A549 (cell line): ENCODE data around the gene MAN2B2. TPM values are rescaled to one million over a fixed set of nuclear protein-coding genes. Genes with fewer than 3 reads are reported as not detected.

ENCODE experiments used
- ATAC-seq, 2 experiments: fragments of 200-7000 bp in 1 of 2; fragments of >200 bp in 1 of 2; cut with Nextera tagmentation in 1 of 2; cut with Tn5 transposase in 1 of 2; 3 replicates each; pipeline versions ENCODE4 v1.8.0 to v1.9.1; 2018 to 2020; ENCODE audit warnings: mild to moderate bottlenecking in 1 of 2, moderate library complexity in 1 of 2
- CTCF ChIA-PET: fragments of 300-600 bp; sonication (Branson Sonifier 250); formaldehyde crosslinking; extraction: SDS; loops from one replicate; lab custom pipeline; 2021; ENCODE audit warnings: antibody characterized with exemption, inconsistent platforms; lab: Yijun Ruan, JAX
- POLR2A ChIA-PET: fragments of 350-600 bp; formaldehyde crosslinking; extraction: SDS; loops from one replicate; lab custom pipeline; 2021; ENCODE audit warnings: antibody characterized with exemption, inconsistent platforms; lab: Yijun Ruan, JAX
- DNase-seq, 2 experiments: peaks; one replicate each; pipeline versions ENCODE4 v3.0.0 to v3.0.0-alpha.2; 2011 to 2016; ENCODE audit warnings: low read depth in 1 of 2, low spot score in 1 of 2
- FAIRE-seq: peaks from 2 replicates; lab custom pipeline; 2011; peaks lifted over from hg19 to GRCh38; lab: Jason Lieb, UNC
- H3K27ac ChIP-seq, 2 experiments: fragments of >200 bp; sonication (Bioruptor Twin); formaldehyde crosslinking; 3 replicates each; pipeline ENCODE4 v1.5.1; 2016 to 2017
- H3K4me1 ChIP-seq: fragments of >200 bp; sonication (Bioruptor Twin); formaldehyde crosslinking; 3 replicates; pipeline ENCODE4 v1.6.1; 2016
- H3K4me2 ChIP-seq: fragments of >200 bp; sonication (Bioruptor Twin); formaldehyde crosslinking; 3 replicates; pipeline ENCODE4 v1.6.1; 2016
- H3K4me3 ChIP-seq: fragments of >200 bp; sonication (Bioruptor Twin); formaldehyde crosslinking; 3 replicates; pipeline ENCODE4 v1.5.1; 2016
- H3K9me3 ChIP-seq: fragments of >200 bp; sonication (Bioruptor Twin); formaldehyde crosslinking; 3 replicates; pipeline ENCODE4 v1.6.1; 2016
- CBX8 ChIP-seq: fragments of 200-600 bp; sonication (generic); IDR thresholded peaks from 2 replicates; pipeline ENCODE4 v1.6.1; 2016
- EHF ChIP-seq: fragments of 250-450 bp; sonication (Bioruptor Pico); IDR thresholded peaks from 2 replicates; pipeline ENCODE4 v1.5.0; 2020; ENCODE audit warnings: mild to moderate bottlenecking
- EHMT2 ChIP-seq: fragments of 200-600 bp; sonication (generic); IDR thresholded peaks from 2 replicates; pipeline ENCODE4 v1.6.1; 2016; ENCODE audit warnings: antibody characterized with exemption, low read depth, mild to moderate bottlenecking, moderate library complexity
- EP300 ChIP-seq, 2 experiments: fragments of >200 bp; sonication (Bioruptor Twin); formaldehyde crosslinking; IDR thresholded peaks; 2 replicates in 1 of 2; 3 replicates in 1 of 2; pipeline ENCODE4 v1.6.1; 2016 to 2017
- FOSB ChIP-seq: fragments of 250-450 bp; sonication (Bioruptor Pico); IDR thresholded peaks from 2 replicates; pipeline ENCODE4 v1.5.0; 2020; ENCODE audit warnings: mild to moderate bottlenecking, moderate library complexity
- FOXS1 ChIP-seq: fragments of 250-450 bp; sonication (Bioruptor Pico); IDR thresholded peaks from 2 replicates; pipeline ENCODE4 v1.5.0; 2020; ENCODE audit warnings: mild to moderate bottlenecking, moderate library complexity
- HOXB13 ChIP-seq: fragments of 250-450 bp; sonication (Bioruptor Pico); IDR thresholded peaks from 2 replicates; pipeline ENCODE4 v1.5.0; 2020; ENCODE audit warnings: low read depth, mild to moderate bottlenecking, moderate library complexity
- JUNB ChIP-seq: fragments of >200 bp; sonication (Bioruptor Twin); formaldehyde crosslinking; IDR thresholded peaks from 2 replicates; pipeline ENCODE4 v1.6.1; 2016
- MAZ ChIP-seq: fragments of 150-350 bp; IDR thresholded peaks from 2 replicates; pipeline ENCODE4 v1.6.1; 2014; ENCODE audit warnings: antibody characterized with exemption, low read depth, low read length, borderline replicate concordance
- POLR2AphosphoS2 ChIP-seq: conservative IDR thresholded peaks from 2 replicates; pipeline ENCODE4 v1.6.1; 2012; ENCODE audit warnings: low read length, improper control_type of control experiment, inconsistent platforms
- RFX5 ChIP-seq: fragments of 450-650 bp; IDR thresholded peaks from 2 replicates; pipeline ENCODE4 v1.7.1; 2014; ENCODE audit warnings: antibody characterized with exemption, mild to moderate bottlenecking, moderate library complexity
- TP53 ChIP-seq: fragments of 250-450 bp; sonication (Bioruptor Pico); IDR thresholded peaks from 2 replicates; pipeline ENCODE4 v1.5.0; 2021; ENCODE audit warnings: mild to moderate bottlenecking, moderate library complexity
- ZC3H11A ChIP-seq: fragments of 450-650 bp; IDR thresholded peaks from 2 replicates; pipeline ENCODE4 v1.6.1; 2014; ENCODE audit warnings: antibody characterized with exemption, mild to moderate bottlenecking
- ZFP36 ChIP-seq: fragments of 450-650 bp; IDR thresholded peaks from 2 replicates; pipeline ENCODE4 v1.6.1; 2014; ENCODE audit warnings: borderline replicate concordance; ENCODE audit not compliant: partially characterized antibody
- ZNF302 ChIP-seq: fragments of 250-450 bp; sonication (Bioruptor Pico); IDR thresholded peaks from 2 replicates; pipeline ENCODE4 v1.9.0; 2021; ENCODE audit warnings: inconsistent platforms, mild to moderate bottlenecking, moderate library complexity
- ZSCAN20 ChIP-seq: fragments of 250-450 bp; sonication (Bioruptor Pico); IDR thresholded peaks from 2 replicates; pipeline ENCODE4 v1.8.0; 2022; ENCODE audit warnings: mild to moderate bottlenecking, moderate library complexity
- WGBS: methylation state at CpG from one replicate; pipeline ENCODE4 v1.1.6; 2017; ENCODE audit errors: missing lambda C conversion rate; 5-methylcytosine and 5-hydroxymethylcytosine counted together
- polyA plus RNA-seq, 4 experiments: library from polyadenylated mRNA; depleted of rRNA in 3 of 4; stranded (reverse); fragments of >200 nt; fragmentation: RNase III in 1 of 4; extraction: RNeasy Plus Mini Kit Qiagen cat#74134 plus additional on column Dnase treatment in 1 of 4; gene quantifications; 2 replicates in 3 of 4; 3 replicates in 1 of 4; pipeline ENCODE4 v1.2.3, GENCODE V29; 2011 to 2017
- TF ChIP-seq, protein P1 (sequence below): fragments of 200-600 bp; sonication (generic); IDR thresholded peaks from 2 replicates; pipeline ENCODE4 v1.6.1; 2016; ENCODE audit warnings: antibody characterized with exemption, mild to moderate bottlenecking, moderate library complexity
- TF ChIP-seq, protein P2 (sequence below): fragments of 450-650 bp; IDR thresholded peaks from 2 replicates; pipeline ENCODE4 v1.6.1; 2014; ENCODE audit warnings: antibody characterized with exemption
- TF ChIP-seq, protein P3 (sequence below): IDR thresholded peaks from 2 replicates; pipeline ENCODE4 v1.6.1; 2012; ENCODE audit warnings: low read depth, borderline replicate concordance
- TF ChIP-seq, protein P4 (sequence below): fragments of >200 bp; sonication (Bioruptor Twin); formaldehyde crosslinking; IDR thresholded peaks from 2 replicates; pipeline ENCODE4 v1.6.1; 2016
- TF ChIP-seq, protein P5 (sequence below): fragments of 250-450 bp; sonication (Bioruptor Pico); IDR thresholded peaks from 2 replicates; pipeline ENCODE4 v1.5.0; 2021; ENCODE audit warnings: mild to moderate bottlenecking, moderate library complexity, borderline replicate concordance
- TF ChIP-seq, protein P6 (sequence below): fragments of >200 bp; sonication (Bioruptor Twin); formaldehyde crosslinking; IDR thresholded peaks from 3 replicates; pipeline ENCODE4 v1.5.1; 2016

The MAN2B2 gene
- polyA plus RNA-seq, 2 of the 4 experiments (the other 2 are of a cell fraction) = 6.3 to 8.4 TPM

DNA sequence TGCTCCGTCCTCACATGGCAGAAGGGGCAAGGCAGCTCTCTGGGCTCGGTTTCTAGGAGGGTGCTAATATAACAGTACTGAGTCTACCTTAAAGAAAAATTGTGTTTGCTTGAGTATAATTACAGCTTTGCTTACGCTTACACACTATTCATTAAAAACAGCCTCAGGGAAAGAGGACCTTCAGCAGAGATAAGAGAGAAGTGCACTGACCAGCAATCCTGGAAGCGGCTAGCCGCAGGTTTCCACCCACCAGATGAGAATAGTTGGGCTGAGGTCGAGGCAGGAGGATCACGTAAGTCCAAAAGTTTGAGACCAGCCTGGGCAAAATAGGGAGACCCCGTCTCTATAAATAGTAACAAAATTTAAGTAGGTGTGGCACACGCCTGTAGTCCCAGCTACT is 50.3 kb downstream of the MAN2B2 start:
- no peak overlapping the region for H3K4me3 ChIP-seq
- FAIRE-seq = no peak
- H3K4me1 ChIP-seq = no peaks in the 10 kb centered on the region
- H3K27ac ChIP-seq = no peak overlapping the region
- H3K4me2 ChIP-seq = no peak overlapping the region
- H3K9me3 ChIP-seq = no peaks in the 10 kb centered on the region
- TF ChIP-seq, protein P1, sequence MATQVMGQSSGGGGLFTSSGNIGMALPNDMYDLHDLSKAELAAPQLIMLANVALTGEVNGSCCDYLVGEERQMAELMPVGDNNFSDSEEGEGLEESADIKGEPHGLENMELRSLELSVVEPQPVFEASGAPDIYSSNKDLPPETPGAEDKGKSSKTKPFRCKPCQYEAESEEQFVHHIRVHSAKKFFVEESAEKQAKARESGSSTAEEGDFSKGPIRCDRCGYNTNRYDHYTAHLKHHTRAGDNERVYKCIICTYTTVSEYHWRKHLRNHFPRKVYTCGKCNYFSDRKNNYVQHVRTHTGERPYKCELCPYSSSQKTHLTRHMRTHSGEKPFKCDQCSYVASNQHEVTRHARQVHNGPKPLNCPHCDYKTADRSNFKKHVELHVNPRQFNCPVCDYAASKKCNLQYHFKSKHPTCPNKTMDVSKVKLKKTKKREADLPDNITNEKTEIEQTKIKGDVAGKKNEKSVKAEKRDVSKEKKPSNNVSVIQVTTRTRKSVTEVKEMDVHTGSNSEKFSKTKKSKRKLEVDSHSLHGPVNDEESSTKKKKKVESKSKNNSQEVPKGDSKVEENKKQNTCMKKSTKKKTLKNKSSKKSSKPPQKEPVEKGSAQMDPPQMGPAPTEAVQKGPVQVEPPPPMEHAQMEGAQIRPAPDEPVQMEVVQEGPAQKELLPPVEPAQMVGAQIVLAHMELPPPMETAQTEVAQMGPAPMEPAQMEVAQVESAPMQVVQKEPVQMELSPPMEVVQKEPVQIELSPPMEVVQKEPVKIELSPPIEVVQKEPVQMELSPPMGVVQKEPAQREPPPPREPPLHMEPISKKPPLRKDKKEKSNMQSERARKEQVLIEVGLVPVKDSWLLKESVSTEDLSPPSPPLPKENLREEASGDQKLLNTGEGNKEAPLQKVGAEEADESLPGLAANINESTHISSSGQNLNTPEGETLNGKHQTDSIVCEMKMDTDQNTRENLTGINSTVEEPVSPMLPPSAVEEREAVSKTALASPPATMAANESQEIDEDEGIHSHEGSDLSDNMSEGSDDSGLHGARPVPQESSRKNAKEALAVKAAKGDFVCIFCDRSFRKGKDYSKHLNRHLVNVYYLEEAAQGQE = no peak
- TF ChIP-seq HOXB13 (CRISPR knock-in tag) = no peak
- TF ChIP-seq, protein P2, sequence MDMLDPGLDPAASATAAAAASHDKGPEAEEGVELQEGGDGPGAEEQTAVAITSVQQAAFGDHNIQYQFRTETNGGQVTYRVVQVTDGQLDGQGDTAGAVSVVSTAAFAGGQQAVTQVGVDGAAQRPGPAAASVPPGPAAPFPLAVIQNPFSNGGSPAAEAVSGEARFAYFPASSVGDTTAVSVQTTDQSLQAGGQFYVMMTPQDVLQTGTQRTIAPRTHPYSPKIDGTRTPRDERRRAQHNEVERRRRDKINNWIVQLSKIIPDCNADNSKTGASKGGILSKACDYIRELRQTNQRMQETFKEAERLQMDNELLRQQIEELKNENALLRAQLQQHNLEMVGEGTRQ = no peak
- 76% methylated on average over 9 of the region's 9 CpGs for WGBS
- ChIA-PET POLR2A (no interaction called here), CTCF (interaction anchor here (0.7 to 1.4 kb wide), 2 partner anchors 79 to 375 kb away, joined by 3 to 4 read pairs; no protein-coding TSS in a partner anchor)
- ATAC-seq = no peak
- no peak for DNase-seq

DNA sequence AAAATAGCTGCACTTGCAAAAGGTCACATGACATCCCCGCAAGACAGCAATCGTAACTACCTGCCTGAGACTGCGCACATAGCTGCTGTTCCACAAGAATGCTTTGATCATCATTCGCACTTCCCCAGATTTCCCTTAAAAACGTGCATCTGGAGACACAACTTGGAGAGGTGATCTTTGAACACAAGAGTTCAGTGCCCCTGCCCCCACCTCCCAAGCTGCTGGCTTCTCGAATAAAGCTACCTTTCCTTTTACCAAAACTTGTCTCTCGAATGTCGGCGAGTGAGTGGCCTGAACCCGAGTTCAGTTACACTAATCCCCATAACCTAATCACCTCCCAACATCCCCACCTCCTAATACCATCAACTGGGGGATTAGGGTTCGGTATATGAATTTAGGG is 51.1 kb downstream of the MAN2B2 start:
- no peaks in the 10 kb centered on the region for H3K9me3 ChIP-seq
- no peak for DNase-seq
- no peaks in the 10 kb centered on the region for H3K4me1 ChIP-seq
- POLR2A ChIA-PET = interaction anchor here (0.7 kb wide), 1 partner anchor 283 kb away, joined by 3 read pairs; no protein-coding TSS in a partner anchor
- 69% methylated on average over 11 of the region's 11 CpGs for WGBS
- TF ChIP-seq, protein P3, sequence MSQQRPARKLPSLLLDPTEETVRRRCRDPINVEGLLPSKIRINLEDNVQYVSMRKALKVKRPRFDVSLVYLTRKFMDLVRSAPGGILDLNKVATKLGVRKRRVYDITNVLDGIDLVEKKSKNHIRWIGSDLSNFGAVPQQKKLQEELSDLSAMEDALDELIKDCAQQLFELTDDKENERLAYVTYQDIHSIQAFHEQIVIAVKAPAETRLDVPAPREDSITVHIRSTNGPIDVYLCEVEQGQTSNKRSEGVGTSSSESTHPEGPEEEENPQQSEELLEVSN = no peak
- TF ChIP-seq, protein P4, sequence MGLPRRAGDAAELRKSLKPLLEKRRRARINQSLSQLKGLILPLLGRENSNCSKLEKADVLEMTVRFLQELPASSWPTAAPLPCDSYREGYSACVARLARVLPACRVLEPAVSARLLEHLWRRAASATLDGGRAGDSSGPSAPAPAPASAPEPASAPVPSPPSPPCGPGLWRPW = no peak
- TF ChIP-seq, protein P5, sequence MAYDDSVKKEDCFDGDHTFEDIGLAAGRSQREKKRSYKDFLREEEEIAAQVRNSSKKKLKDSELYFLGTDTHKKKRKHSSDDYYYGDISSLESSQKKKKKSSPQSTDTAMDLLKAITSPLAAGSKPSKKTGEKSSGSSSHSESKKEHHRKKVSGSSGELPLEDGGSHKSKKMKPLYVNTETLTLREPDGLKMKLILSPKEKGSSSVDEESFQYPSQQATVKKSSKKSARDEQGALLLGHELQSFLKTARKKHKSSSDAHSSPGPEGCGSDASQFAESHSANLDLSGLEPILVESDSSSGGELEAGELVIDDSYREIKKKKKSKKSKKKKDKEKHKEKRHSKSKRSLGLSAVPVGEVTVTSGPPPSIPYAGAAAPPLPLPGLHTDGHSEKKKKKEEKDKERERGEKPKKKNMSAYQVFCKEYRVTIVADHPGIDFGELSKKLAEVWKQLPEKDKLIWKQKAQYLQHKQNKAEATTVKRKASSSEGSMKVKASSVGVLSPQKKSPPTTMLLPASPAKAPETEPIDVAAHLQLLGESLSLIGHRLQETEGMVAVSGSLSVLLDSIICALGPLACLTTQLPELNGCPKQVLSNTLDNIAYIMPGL (CRISPR knock-in tag) = no peak
- TF ChIP-seq RFX5 (no peak), MAZ (no peak), POLR2AphosphoS2 (no peak), EHF (CRISPR knock-in tag) (no peak), FOXS1 (CRISPR knock-in tag) (no peak), ZNF302 (no peak), ZFP36 (no peak), ZC3H11A (no peak), CBX8 (no peak), TP53 (CRISPR knock-in tag) (no peak), EP300 (IDR thresholded peaks at IDR 0.05) (no peak), JUNB (no peak), ZSCAN20 (CRISPR knock-in tag) (no peak), EHMT2 (no peak), FOSB (CRISPR knock-in tag) (no peak)
- TF ChIP-seq, protein P6, sequence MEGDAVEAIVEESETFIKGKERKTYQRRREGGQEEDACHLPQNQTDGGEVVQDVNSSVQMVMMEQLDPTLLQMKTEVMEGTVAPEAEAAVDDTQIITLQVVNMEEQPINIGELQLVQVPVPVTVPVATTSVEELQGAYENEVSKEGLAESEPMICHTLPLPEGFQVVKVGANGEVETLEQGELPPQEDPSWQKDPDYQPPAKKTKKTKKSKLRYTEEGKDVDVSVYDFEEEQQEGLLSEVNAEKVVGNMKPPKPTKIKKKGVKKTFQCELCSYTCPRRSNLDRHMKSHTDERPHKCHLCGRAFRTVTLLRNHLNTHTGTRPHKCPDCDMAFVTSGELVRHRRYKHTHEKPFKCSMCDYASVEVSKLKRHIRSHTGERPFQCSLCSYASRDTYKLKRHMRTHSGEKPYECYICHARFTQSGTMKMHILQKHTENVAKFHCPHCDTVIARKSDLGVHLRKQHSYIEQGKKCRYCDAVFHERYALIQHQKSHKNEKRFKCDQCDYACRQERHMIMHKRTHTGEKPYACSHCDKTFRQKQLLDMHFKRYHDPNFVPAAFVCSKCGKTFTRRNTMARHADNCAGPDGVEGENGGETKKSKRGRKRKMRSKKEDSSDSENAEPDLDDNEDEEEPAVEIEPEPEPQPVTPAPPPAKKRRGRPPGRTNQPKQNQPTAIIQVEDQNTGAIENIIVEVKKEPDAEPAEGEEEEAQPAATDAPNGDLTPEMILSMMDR = no peak
- TF ChIP-seq, all 56 proteins: peak for 0
- Histone ChIP-seq H3K4me2 (no peak overlapping the region), H3K4me3 (no peak overlapping the region), H3K27ac (no peak overlapping the region)
- FAIRE-seq = no peak
- no peak for ATAC-seq
- CTCF ChIA-PET = interaction anchor here (0.7 to 1.4 kb wide), 2 partner anchors 80 to 376 kb away, joined by 3 to 4 read pairs; no protein-coding TSS in a partner anchor
